PC-9 (cell line): Measurements from ENCODE around the gene ACAP3. TPM values are rescaled to one million over a fixed set of nuclear protein-coding genes. Genes with fewer than 3 reads are reported as not detected.

ENCODE experiments used
- BruUV-seq: library from RNA; stranded (reverse); fragments of 400-500 nt; replicated peaks from 2 replicates; lab custom pipeline; 2021; lab: Mats Ljungman, UMichigan
- CTCF ChIA-PET: fragments of 300-600 bp; sonication (Branson Sonifier 250); formaldehyde crosslinking; loops from one replicate; lab custom pipeline; 2022; ENCODE audit warnings: antibody characterized with exemption; lab: Charles Lee
- POLR2A ChIA-PET: fragments of 300-600 bp; sonication (Branson Sonifier 250); formaldehyde crosslinking; loops from one replicate; lab custom pipeline; 2022; ENCODE audit warnings: antibody characterized with exemption; ENCODE audit not compliant: unreplicated experiment; lab: Charles Lee
- DNase-seq, 2 experiments: peaks; one replicate each; pipeline versions ENCODE4 v3.0.0 to v3.0.0-alpha.2; 2015 to 2022; ENCODE audit warnings: mixed read lengths in 1 of 2
- H2AFZ ChIP-seq: fragments of 200-600 bp; sonication (generic); 2 replicates; pipeline ENCODE4 v1.8.1; 2017; ENCODE audit warnings: antibody characterized with exemption
- H3F3A ChIP-seq: fragments of 200-600 bp; sonication (generic); 2 replicates; pipeline ENCODE4 v1.8.1; 2017; ENCODE audit warnings: antibody characterized with exemption, mild to moderate bottlenecking, low read depth; ENCODE audit not compliant: insufficient read depth
- H3K27ac ChIP-seq: fragments of 200-600 bp; sonication (generic); 2 replicates; pipeline ENCODE4 v1.6.1; 2016; ENCODE audit warnings: mixed run types
- H3K27me3 ChIP-seq: fragments of 200-600 bp; sonication (generic); 2 replicates; pipeline ENCODE4 v1.6.1; 2016; ENCODE audit warnings: low read depth, mixed run types; ENCODE audit not compliant: insufficient read depth
- H3K36me3 ChIP-seq: fragments of 200-600 bp; sonication (generic); 2 replicates; pipeline ENCODE4 v1.6.1; 2016; ENCODE audit warnings: low read depth, mixed run types
- H3K4me1 ChIP-seq: fragments of 200-600 bp; sonication (generic); replicated peaks from 2 replicates; pipeline ENCODE4 v1.6.1; 2016; ENCODE audit warnings: mixed run types; ENCODE audit not compliant: insufficient read depth
- H3K4me2 ChIP-seq: fragments of 200-600 bp; sonication (generic); 2 replicates; pipeline ENCODE4 v1.6.1; 2017; ENCODE audit warnings: mixed run types
- H3K4me3 ChIP-seq: fragments of 200-600 bp; sonication (generic); 2 replicates; pipeline ENCODE4 v1.6.1; 2016; ENCODE audit warnings: mixed run types
- H3K79me2 ChIP-seq: fragments of 200-600 bp; sonication (generic); 2 replicates; pipeline ENCODE4 v1.6.1; 2017; ENCODE audit warnings: low read depth, mixed run types
- H3K9me2 ChIP-seq: fragments of 200-600 bp; sonication (generic); 2 replicates; pipeline ENCODE4 v1.8.1; 2017; ENCODE audit warnings: mild to moderate bottlenecking; ENCODE audit not compliant: insufficient read depth
- H3K9me3 ChIP-seq: fragments of 200-600 bp; sonication (generic); 2 replicates; pipeline ENCODE4 v1.8.1; 2016; ENCODE audit warnings: low read depth; ENCODE audit not compliant: insufficient read depth
- H4K20me1 ChIP-seq: fragments of 200-600 bp; sonication (generic); 2 replicates; pipeline ENCODE4 v1.8.1; 2017; ENCODE audit not compliant: insufficient read depth
- CTCF ChIP-seq: fragments of 200-600 bp; sonication (generic); conservative IDR thresholded peaks from 2 replicates; pipeline ENCODE4 v1.6.1; 2017; ENCODE audit warnings: mixed run types, antibody characterized with exemption, mild to moderate bottlenecking, moderate library complexity
- EZH2 ChIP-seq: fragments of 200-600 bp; sonication (generic); IDR thresholded peaks from 2 replicates; pipeline ENCODE4 v1.8.0; 2017; ENCODE audit warnings: antibody characterized with exemption, low read depth
- intact Hi-C: fragments of 100-400 bp; cut with micrococcal nuclease; formaldehyde crosslinking; loops from one replicate; pipeline ENCODE4 v1.10.0; 2022; ENCODE audit not compliant: unreplicated experiment
- total RNA-seq: library from RNA; stranded (reverse); gene quantifications from 2 replicates; pipeline ENCODE4 v1.2.3, GENCODE V29; 2021

Gene ACAP3
- total RNA-seq, 1 experiment from 2014 or later = 54.8 TPM

GRCh38 chr1:1355416-1355815, 47.7 kb upstream of the ACAP3 start:
- Histone ChIP-seq H3K27ac (no peak overlapping the region), H3K9me2 (no peaks in the 10 kb centered on the region), H3K79me2 (0 out of 2 replicates have a peak, but pooled peaks cover 7% of the 10 kb centered on the region), H3K4me3 (no peak overlapping the region), H3K36me3 (no peaks in the 10 kb centered on the region), H3F3A (peaks cover 43% of the 10 kb centered on the region; the same call in 1 of the 2 replicates), H3K27me3 (no peaks in the 10 kb centered on the region), H3K9me3 (no peaks in the 10 kb centered on the region), H3K4me2 (no peak overlapping the region), H3K4me1 (peaks cover 19% of the 10 kb centered on the region), H4K20me1 (no peaks in the 10 kb centered on the region), H2AFZ (no peak overlapping the region)
- no TSS peak for BruUV-seq
- ChIA-PET POLR2A (no interaction called here), CTCF (interaction anchor here (0.6 kb wide), 1 partner anchor 42 kb away, joined by 21 read pairs; no protein-coding TSS in a partner anchor)
- DNase-seq = peak in 1 of 2 experiments; percentile 8
- no peak for TF ChIP-seq CTCF
- TF ChIP-seq EZH2 = no peak
- intact Hi-C loops = no loop called here

- intact Hi-C loops = no loop called here
- Histone ChIP-seq H2AFZ (no peak overlapping the region), H4K20me1 (no peaks in the 10 kb centered on the region), H3K27ac (no peak overlapping the region), H3K4me3 (no peak overlapping the region), H3K27me3 (no peaks in the 10 kb centered on the region), H3K9me3 (no peaks in the 10 kb centered on the region), H3K36me3 (no peaks in the 10 kb centered on the region), H3F3A (peaks cover 38% of the 10 kb centered on the region; the same call in 1 of the 2 replicates), H3K9me2 (no peaks in the 10 kb centered on the region), H3K4me1 (peaks cover 11% of the 10 kb centered on the region), H3K4me2 (no peak overlapping the region), H3K79me2 (0 out of 2 replicates have a peak, but pooled peaks cover 7% of the 10 kb centered on the region)
- ChIA-PET CTCF (no interaction called here), POLR2A (no interaction called here)
- peak in 1 of 2 experiments; percentile 9 for DNase-seq
- no TSS peak for BruUV-seq
- TF ChIP-seq CTCF = no peak
- no peak for TF ChIP-seq EZH2
Measured at GRCh38 chr1:1354271-1355247, 46.8 kb upstream of the ACAP3 start.

- intact Hi-C loops = no loop called here
- peaks cover 32% of the 10 kb centered on the region; the same call in 1 of the 2 replicates for H3F3A ChIP-seq
- H3K4me2 ChIP-seq = no peak overlapping the region
- H2AFZ ChIP-seq = no peak overlapping the region
- H3K4me1 ChIP-seq = peaks cover 4% of the 10 kb centered on the region
- H4K20me1 ChIP-seq = no peaks in the 10 kb centered on the region
- H3K79me2 ChIP-seq = peaks cover 9% of the 10 kb centered on the region; the same call in 1 of the 2 replicates
- no peak overlapping the region for H3K4me3 ChIP-seq
- H3K36me3 ChIP-seq = no peaks in the 10 kb centered on the region
- H3K9me2 ChIP-seq = no peaks in the 10 kb centered on the region
- H3K27ac ChIP-seq = no peak overlapping the region
- no peaks in the 10 kb centered on the region for H3K27me3 ChIP-seq
- no TSS peak for BruUV-seq
- TF ChIP-seq EZH2 (no peak), CTCF (no peak)
- no peak for DNase-seq
- CTCF ChIA-PET = no interaction called here
- H3K9me3 ChIP-seq = no peaks in the 10 kb centered on the region
- POLR2A ChIA-PET = no interaction called here
Measured at GRCh38 chr1:1353389-1354151, 45.8 kb upstream of the ACAP3 start.
